Activated CD4-positive, alpha-beta T cell treated with anti-CD3 and anti-CD28 coated beads, Interleukin-2, amount 10 ng/mL, durations not matched to agents 24 days and 14 days (primary cell): Measurements from ENCODE around the gene KLHL26. TPM values are rescaled to one million over a fixed set of nuclear protein-coding genes. Genes with fewer than 3 reads are reported as not detected.
"Not testable (repeated sequence)": the region's sequence is repeated elsewhere in the genome, so short reads cannot be mapped to it uniquely, and the experiment has no call there.

Experiments used
- DNase-seq: peaks from one replicate; pipeline ENCODE4 v3.0.0; 2022
- H3K27ac Mint-ChIP-seq: one replicate; pipeline ENCODE4 v1.8.0; 2022; ENCODE audit warnings: mild to moderate bottlenecking, mixed read lengths
- H3K27me3 Mint-ChIP-seq: one replicate; pipeline ENCODE4 v1.8.0; 2022; ENCODE audit warnings: mixed read lengths
- H3K36me3 Mint-ChIP-seq: one replicate; pipeline ENCODE4 v1.8.0; 2022; ENCODE audit warnings: low read depth, mild to moderate bottlenecking, mixed read lengths
- H3K4me1 Mint-ChIP-seq: one replicate; pipeline ENCODE4 v1.8.0; 2021; ENCODE audit warnings: mixed read lengths
- H3K4me3 Mint-ChIP-seq: one replicate; pipeline ENCODE4 v1.8.0; 2022; ENCODE audit warnings: mild to moderate bottlenecking, moderate library complexity, mixed read lengths
- H3K9me3 Mint-ChIP-seq: one replicate; pipeline ENCODE4 v1.8.0; 2021; ENCODE audit warnings: mixed read lengths
- intact Hi-C: fragments of 100-400 bp; cut with micrococcal nuclease; formaldehyde crosslinking; loops from one replicate; pipeline ENCODE4 v1.15.1; 2023
- total RNA-seq: library from RNA; stranded (reverse); gene quantifications from 2 replicates; pipeline ENCODE4 v1.2.3, GENCODE V29; 2022

Gene KLHL26
- total RNA-seq, 1 donor from 2014 or later, result 14.0 TPM

DNA sequence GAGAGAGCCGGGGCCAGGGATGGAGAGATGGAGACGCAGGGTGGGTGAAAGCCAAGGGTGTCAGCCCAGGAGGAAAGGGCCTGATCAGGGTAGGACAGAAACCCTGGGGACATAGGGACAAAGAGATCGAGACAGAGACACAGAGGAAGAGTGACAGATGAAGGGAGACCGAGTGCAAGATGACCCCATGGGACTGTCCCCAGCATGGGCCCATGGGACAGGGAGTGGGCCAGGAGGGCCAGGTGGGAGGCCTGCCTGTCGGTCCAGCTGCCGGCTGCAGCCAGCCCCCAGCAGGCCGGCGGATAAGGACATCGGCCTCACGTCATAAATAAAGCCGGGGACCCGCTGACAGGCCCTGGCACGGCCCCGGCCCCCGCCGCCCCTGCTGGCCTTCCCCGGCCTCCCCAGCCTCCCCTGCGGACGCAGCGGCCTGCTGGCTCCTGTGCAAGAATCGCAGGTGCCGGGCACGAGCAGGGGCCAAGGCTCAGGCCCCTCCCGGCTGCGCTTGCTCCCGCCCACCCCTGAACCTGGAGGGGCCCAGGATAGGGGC is 41.9 kb upstream of the KLHL26 start:
- Mint-ChIP-seq H3K9me3 (no peaks in the 10 kb centered on the region), H3K27ac (peak overlapping the region; percentile 72), H3K4me3 (peak overlapping the region; percentile 84), H3K36me3 (peaks cover 19% of the 10 kb centered on the region), H3K4me1 (peaks cover 7% of the 10 kb centered on the region), H3K27me3 (peaks cover 17% of the 10 kb centered on the region)
- intact Hi-C loops, result loop anchor here (5.0 kb wide), 1 partner anchor 42 kb away; the partner anchor contains the start of gene KLHL26
- no peak for DNase-seq

DNA sequence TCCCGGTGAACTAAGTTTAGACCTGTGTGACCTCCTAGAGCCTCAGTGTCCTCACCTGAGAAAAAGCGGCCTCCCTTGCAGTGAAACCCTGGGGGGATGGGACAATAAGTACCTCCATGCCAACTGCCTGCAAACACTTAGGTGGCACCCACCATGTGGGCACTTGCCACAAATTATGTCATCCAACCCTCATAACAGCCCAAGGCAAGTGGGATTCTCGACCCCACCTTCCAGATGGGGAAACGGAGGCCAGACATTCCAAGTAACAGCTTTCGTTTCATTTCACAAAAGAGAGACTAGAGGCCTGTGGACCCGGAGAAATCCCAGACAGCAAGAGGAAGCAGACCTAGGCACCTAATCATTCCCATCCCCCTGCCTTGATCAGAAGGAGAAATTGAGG is 41.4 kb upstream of the KLHL26 start:
- Mint-ChIP-seq H3K36me3 (peaks cover 16% of the 10 kb centered on the region), H3K4me1 (peaks cover 5% of the 10 kb centered on the region), H3K27me3 (peaks cover 17% of the 10 kb centered on the region), H3K27ac (no peak overlapping the region), H3K9me3 (no peaks in the 10 kb centered on the region), H3K4me3 (peak overlapping the region; percentile 37)
- intact Hi-C loops, result loop anchor here (5.0 kb wide), 1 partner anchor 42 kb away; the partner anchor contains the start of gene KLHL26
- DNase-seq, result no peak

DNA sequence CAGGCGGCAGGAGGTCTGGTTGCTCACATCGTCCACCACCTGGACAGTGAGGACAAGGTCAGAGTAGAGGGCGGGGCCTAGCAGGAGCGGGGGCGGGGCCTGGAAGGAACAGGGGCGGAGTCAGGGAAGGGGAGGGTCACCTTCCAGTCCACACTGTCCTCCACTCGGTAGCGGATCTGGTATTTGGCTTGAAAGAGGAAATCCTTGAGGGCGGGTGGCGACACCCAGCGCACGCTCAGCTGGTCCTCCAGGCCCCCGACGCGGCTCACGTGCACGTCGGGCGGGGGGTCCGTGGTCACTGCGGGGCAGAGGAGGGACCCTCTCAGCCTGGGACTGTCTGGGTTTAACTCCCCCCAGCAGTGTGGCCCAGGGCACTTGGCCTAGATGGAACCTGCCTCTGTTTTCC is 40.1 kb upstream of the KLHL26 start:
- Mint-ChIP-seq H3K27ac (no peak overlapping the region), H3K36me3 (peaks cover 5% of the 10 kb centered on the region), H3K4me1 (peaks cover 5% of the 10 kb centered on the region), H3K9me3 (no peaks in the 10 kb centered on the region), H3K4me3 (no peak overlapping the region), H3K27me3 (peaks cover 21% of the 10 kb centered on the region)
- intact Hi-C loops, result loop anchor here (5.0 kb wide), 1 partner anchor 41 kb away; the partner anchor contains the start of gene KLHL26
- DNase-seq, result peak; percentile 73

- DNase-seq, result no peak
- Mint-ChIP-seq H3K36me3 (peaks cover 3% of the 10 kb centered on the region), H3K9me3 (no peaks in the 10 kb centered on the region), H3K4me1 (peaks cover 5% of the 10 kb centered on the region), H3K4me3 (no peak overlapping the region), H3K27me3 (peaks cover 32% of the 10 kb centered on the region), H3K27ac (no peak overlapping the region)
- intact Hi-C loops, result loop anchor here (5.0 kb wide), 1 partner anchor 39 kb away; the partner anchor contains the start of gene KLHL26
Measured at GRCh38 chr19:18597809-18598660, 38.8 kb upstream of the KLHL26 start.

DNA sequence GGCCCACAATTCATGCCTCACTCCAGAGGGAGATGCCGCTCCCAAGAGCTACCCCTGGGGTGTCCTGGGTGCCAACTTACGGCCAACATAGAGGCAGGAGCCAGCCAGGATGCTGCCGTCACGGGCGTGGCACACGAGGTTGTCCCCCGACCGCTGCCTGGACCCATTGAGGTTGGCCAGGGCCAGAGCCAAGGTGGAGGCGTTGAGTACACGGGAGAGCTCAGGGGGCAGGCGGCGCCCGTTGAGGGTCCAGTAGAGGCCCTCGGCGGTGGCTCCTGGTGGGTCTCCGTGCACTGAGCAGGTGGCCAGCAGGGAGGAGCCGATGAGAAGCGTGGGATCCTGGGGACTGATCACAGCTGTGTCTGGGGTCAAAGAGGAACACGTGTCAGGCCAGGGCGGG is 37.3 kb upstream of the KLHL26 start:
- H3K4me1 Mint-ChIP-seq, result peaks cover 5% of the 10 kb centered on the region
- intact Hi-C loops, result loop anchor here (5.0 kb wide), 1 partner anchor 38 kb away; the partner anchor contains the start of gene KLHL26
- H3K36me3 Mint-ChIP-seq, result peaks cover 1% of the 10 kb centered on the region
- no peak overlapping the region for H3K4me3 Mint-ChIP-seq
- no peak for DNase-seq
- H3K27ac Mint-ChIP-seq, result no peak overlapping the region
- H3K9me3 Mint-ChIP-seq, result no peaks in the 10 kb centered on the region
- H3K27me3 Mint-ChIP-seq, result peaks cover 40% of the 10 kb centered on the region

DNA sequence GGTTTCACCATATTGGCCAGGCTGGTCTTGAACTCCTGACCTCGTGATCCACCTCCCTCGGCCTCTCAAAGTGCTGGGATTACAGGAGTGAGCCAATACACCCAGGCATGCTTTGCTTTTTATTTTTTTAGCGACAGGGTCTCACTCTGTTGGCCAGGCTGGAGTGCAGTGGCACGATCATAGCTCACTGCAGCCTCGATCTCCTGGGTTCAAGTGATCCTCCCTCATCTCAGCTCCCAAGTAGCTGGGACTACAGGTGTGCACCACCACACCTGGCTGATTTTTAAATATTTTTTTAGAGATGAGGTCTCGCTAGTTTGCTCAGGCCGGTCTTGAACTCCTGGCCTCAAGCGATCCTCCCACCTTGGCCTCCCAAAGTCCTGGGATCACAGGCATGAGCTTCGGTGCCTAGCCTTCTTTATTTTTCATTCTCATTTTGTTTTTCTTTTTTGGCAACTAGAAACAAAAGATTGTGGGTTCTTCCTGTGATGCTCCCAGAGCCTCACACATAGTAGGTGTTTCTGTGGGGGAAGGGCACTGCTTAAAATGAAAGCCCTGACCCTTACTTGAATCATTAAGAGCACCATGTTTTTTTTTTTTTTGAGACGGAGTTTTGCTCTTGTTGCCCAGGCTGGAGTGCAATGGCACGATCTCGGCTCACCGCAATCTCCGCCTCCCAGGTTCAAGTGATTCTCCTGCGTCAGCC is 36.0 kb upstream of the KLHL26 start:
- peaks cover 43% of the 10 kb centered on the region for H3K27me3 Mint-ChIP-seq
- H3K27ac Mint-ChIP-seq, H3K36me3 Mint-ChIP-seq, intact Hi-C loops, H3K9me3 Mint-ChIP-seq, H3K4me3 Mint-ChIP-seq, H3K4me1 Mint-ChIP-seq, DNase-seq: not testable (repeated sequence)

DNA sequence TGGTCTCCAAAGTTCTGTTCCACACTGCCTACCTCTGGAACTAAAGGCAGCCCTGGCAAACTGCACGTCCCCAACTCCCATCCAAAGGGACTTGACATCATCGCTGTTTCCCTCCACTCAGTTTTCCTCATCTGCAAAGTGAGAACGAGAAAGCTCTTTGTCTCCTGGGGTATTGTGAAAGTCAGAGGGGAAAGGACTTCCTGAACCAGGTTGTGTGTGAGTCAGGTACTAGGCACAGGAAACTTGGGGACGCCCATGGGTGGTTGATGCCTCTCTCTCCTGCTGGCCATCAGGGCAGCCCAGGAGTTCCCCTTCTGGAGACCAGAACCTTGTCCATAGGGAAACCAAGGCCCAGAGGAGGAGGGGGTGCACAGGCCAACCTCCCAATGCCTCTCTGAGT is 35.0 kb upstream of the KLHL26 start:
- H3K4me3 Mint-ChIP-seq, result no peak overlapping the region
- intact Hi-C loops, result no loop called here

GRCh38 chr19:18603255-18603957 is 33.4 kb upstream of the KLHL26 start:
- intact Hi-C loops, result no loop called here
- H3K27me3 Mint-ChIP-seq, result peaks cover 50% of the 10 kb centered on the region
- H3K4me1 Mint-ChIP-seq, result peaks cover 2% of the 10 kb centered on the region
- no peak for DNase-seq
- no peak overlapping the region for H3K27ac Mint-ChIP-seq
- no peaks in the 10 kb centered on the region for H3K9me3 Mint-ChIP-seq
- no peak overlapping the region for H3K4me3 Mint-ChIP-seq
- no peaks in the 10 kb centered on the region for H3K36me3 Mint-ChIP-seq

More for the DNA sequence above, 35.0 kb upstream of the KLHL26 start:
- H3K27ac Mint-ChIP-seq, result no peak overlapping the region
- no peaks in the 10 kb centered on the region for H3K9me3 Mint-ChIP-seq
- peaks cover 2% of the 10 kb centered on the region for H3K4me1 Mint-ChIP-seq
- no peaks in the 10 kb centered on the region for H3K36me3 Mint-ChIP-seq
- peaks cover 38% of the 10 kb centered on the region for H3K27me3 Mint-ChIP-seq
- DNase-seq, result no peak

DNA sequence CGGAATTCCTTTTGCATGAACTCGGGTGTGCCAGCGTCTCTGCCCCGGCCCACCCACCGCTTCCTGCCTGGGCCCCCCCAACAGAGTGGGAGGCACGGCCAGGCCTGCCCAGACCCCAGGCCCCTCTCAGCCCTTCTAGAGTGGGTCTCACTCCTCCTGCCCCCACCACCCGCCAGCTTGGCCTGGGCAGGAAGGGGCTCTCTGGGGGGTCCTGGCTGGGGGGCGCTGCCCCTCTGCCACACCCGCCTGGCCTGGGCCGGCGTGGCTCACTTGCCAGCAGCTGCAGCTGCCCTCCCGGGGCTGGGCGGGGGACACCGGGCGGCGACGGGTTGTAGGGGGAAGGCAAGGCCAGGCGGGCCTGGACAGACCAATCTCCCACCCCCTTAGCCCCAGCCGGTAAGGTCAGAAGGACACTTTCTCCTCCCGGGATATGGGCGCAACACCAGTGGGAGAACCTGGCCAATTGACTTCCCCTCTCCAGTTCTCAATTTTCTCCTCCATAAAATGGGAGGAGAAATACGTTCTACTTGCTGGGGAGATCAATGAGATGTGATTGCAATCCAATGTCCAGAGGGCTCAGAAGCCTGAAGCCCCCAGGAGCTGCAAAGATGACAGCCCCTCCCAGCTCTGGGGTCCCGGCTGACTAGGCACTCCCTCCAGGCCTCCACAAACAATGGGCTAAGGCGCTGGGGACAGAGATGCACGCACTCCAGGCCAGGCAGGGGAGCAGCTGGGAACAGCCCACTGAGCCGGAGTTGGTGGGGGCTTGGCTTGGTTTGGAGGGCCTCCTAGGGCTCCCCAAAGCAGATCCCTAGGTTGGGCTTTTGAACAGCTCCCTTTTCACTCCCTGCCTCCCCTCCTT is 32.6 kb upstream of the KLHL26 start:
- Mint-ChIP-seq H3K27me3 (peaks cover 58% of the 10 kb centered on the region), H3K4me3 (no peak overlapping the region), H3K4me1 (peaks cover 2% of the 10 kb centered on the region), H3K27ac (no peak overlapping the region), H3K36me3 (no peaks in the 10 kb centered on the region), H3K9me3 (no peaks in the 10 kb centered on the region)
- no peak for DNase-seq
- intact Hi-C loops, result no loop called here

DNA sequence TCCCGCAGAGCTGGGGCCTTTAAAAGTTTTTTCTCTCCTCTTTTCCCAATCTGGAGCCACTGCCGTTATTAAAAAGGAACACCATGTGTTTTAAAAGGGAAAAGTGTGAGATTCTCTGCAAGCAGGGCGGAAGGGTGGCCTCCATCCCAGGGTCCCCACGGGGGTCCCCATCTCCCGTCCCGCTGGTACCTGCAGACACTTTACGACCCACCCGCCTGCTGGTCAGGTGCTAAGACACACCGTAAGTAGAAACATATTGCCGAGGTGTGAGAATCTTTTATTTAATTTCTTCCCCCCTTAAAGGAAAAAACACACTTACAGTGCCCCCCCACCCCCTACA is 32.0 kb upstream of the KLHL26 start:
- H3K4me1 Mint-ChIP-seq, result peaks cover 2% of the 10 kb centered on the region
- H3K36me3 Mint-ChIP-seq, result no peaks in the 10 kb centered on the region
- intact Hi-C loops, result no loop called here
- peaks cover 64% of the 10 kb centered on the region for H3K27me3 Mint-ChIP-seq
- DNase-seq, result no peak
- no peaks in the 10 kb centered on the region for H3K9me3 Mint-ChIP-seq
- no peak overlapping the region for H3K27ac Mint-ChIP-seq
- no peak overlapping the region for H3K4me3 Mint-ChIP-seq

DNA sequence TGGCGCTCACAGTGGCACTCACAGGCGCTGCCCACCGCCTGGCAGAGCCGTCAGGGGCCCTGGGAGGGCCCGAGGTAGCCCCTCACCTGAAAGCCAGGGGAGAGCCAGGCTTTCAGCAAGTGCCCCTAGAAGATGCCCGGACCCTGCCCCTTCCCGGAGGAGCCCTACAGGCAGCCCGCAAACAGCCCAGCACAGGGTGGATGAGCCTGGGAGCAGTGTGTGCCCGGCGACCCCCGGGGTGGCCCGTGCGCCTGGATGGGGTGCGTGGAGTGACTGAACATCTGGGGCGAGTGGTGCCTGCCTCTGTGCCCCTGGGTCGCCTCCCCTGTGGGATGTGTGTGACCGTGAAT is 31.7 kb upstream of the KLHL26 start:
- Mint-ChIP-seq H3K27ac (no peak overlapping the region), H3K9me3 (no peaks in the 10 kb centered on the region), H3K27me3 (peaks cover 66% of the 10 kb centered on the region), H3K4me3 (no peak overlapping the region), H3K4me1 (peaks cover 2% of the 10 kb centered on the region), H3K36me3 (no peaks in the 10 kb centered on the region)
- intact Hi-C loops, result no loop called here
- no peak for DNase-seq

GRCh38 chr19:18605546-18606280 is 31.1 kb upstream of the KLHL26 start:
- intact Hi-C loops, result no loop called here
- H3K27me3 Mint-ChIP-seq, result peaks cover 70% of the 10 kb centered on the region
- H3K4me3 Mint-ChIP-seq, result no peak overlapping the region

More at GRCh38 chr19:18605546-18606280, 31.1 kb upstream of the KLHL26 start:
- DNase-seq, result no peak
- Mint-ChIP-seq H3K9me3 (no peaks in the 10 kb centered on the region), H3K27ac (no peak overlapping the region), H3K36me3 (no peaks in the 10 kb centered on the region), H3K4me1 (peaks cover 2% of the 10 kb centered on the region)
